Activated CD4-positive, alpha-beta T cell treated with anti-CD3 and anti-CD28 coated beads, Interleukin-2, amount 10 ng/mL, durations not matched to agents 24 days and 14 days (primary cell): Measurements from ENCODE around the gene ACTL9. TPM values are rescaled to one million over a fixed set of nuclear protein-coding genes. Genes with fewer than 3 reads are reported as not detected.

Experiments
- DNase-seq: peaks from one replicate; pipeline ENCODE4 v3.0.0; 2022
- H3K27ac Mint-ChIP-seq: one replicate; pipeline ENCODE4 v1.8.0; 2022; ENCODE audit warnings: mild to moderate bottlenecking, mixed read lengths
- H3K27me3 Mint-ChIP-seq: one replicate; pipeline ENCODE4 v1.8.0; 2022; ENCODE audit warnings: mixed read lengths
- H3K36me3 Mint-ChIP-seq: one replicate; pipeline ENCODE4 v1.8.0; 2022; ENCODE audit warnings: low read depth, mild to moderate bottlenecking, mixed read lengths
- H3K4me1 Mint-ChIP-seq: one replicate; pipeline ENCODE4 v1.8.0; 2021; ENCODE audit warnings: mixed read lengths
- H3K4me3 Mint-ChIP-seq: one replicate; pipeline ENCODE4 v1.8.0; 2022; ENCODE audit warnings: mild to moderate bottlenecking, moderate library complexity, mixed read lengths
- H3K9me3 Mint-ChIP-seq: one replicate; pipeline ENCODE4 v1.8.0; 2021; ENCODE audit warnings: mixed read lengths
- intact Hi-C: fragments of 100-400 bp; cut with micrococcal nuclease; formaldehyde crosslinking; loops from one replicate; pipeline ENCODE4 v1.15.1; 2023
- total RNA-seq: library from RNA; stranded (reverse); gene quantifications from 2 replicates; pipeline ENCODE4 v1.2.3, GENCODE V29; 2022

ACTL9 gene
- total RNA-seq, 1 donor from 2014 or later = not detected

- H3K4me1 Mint-ChIP-seq = peaks cover 23% of the 10 kb centered on the region
- peaks cover 5% of the 10 kb centered on the region for H3K36me3 Mint-ChIP-seq
- peaks cover 6% of the 10 kb centered on the region for H3K27me3 Mint-ChIP-seq
- no peak overlapping the region for H3K4me3 Mint-ChIP-seq
- H3K27ac Mint-ChIP-seq = peak overlapping the region; percentile 43
- intact Hi-C loops = no loop called here
- no peak for DNase-seq
- peaks cover 25% of the 10 kb centered on the region for H3K9me3 Mint-ChIP-seq
These were observed 17.8 kb downstream of the ACTL9 start for GRCh38 chr19:8680676-8681344.

GRCh38 chr19:8678244-8678807 lies 20.3 kb downstream of the ACTL9 start:
- intact Hi-C loops = no loop called here
- Mint-ChIP-seq H3K27ac (no peak overlapping the region), H3K4me1 (peaks cover 23% of the 10 kb centered on the region), H3K36me3 (peaks cover 5% of the 10 kb centered on the region), H3K9me3 (peaks cover 26% of the 10 kb centered on the region), H3K4me3 (no peak overlapping the region), H3K27me3 (peaks cover 10% of the 10 kb centered on the region)
- no peak for DNase-seq

- Mint-ChIP-seq H3K36me3 (peaks cover 5% of the 10 kb centered on the region), H3K27ac (no peak overlapping the region), H3K9me3 (peaks cover 15% of the 10 kb centered on the region), H3K4me1 (peaks cover 12% of the 10 kb centered on the region), H3K27me3 (peaks cover 7% of the 10 kb centered on the region), H3K4me3 (no peak overlapping the region)
- intact Hi-C loops = no loop called here
- DNase-seq = no peak
These were observed 23.5 kb downstream of the ACTL9 start for GRCh38 chr19:8675066-8675465.

- Mint-ChIP-seq H3K4me3 (no peak overlapping the region), H3K27me3 (peaks cover 7% of the 10 kb centered on the region), H3K4me1 (peaks cover 17% of the 10 kb centered on the region), H3K36me3 (peaks cover 4% of the 10 kb centered on the region), H3K27ac (no peak overlapping the region), H3K9me3 (peaks cover 13% of the 10 kb centered on the region)
- intact Hi-C loops = no loop called here
- no peak for DNase-seq
These were observed 25.2 kb downstream of the ACTL9 start for GRCh38 chr19:8673276-8673891.

- no peak overlapping the region for H3K27ac Mint-ChIP-seq
- no peak for DNase-seq
- H3K36me3 Mint-ChIP-seq = no peaks in the 10 kb centered on the region
- no peaks in the 10 kb centered on the region for H3K27me3 Mint-ChIP-seq
- peak overlapping the region; percentile 23 for H3K4me3 Mint-ChIP-seq
- H3K9me3 Mint-ChIP-seq = peaks cover 4% of the 10 kb centered on the region
- intact Hi-C loops = loop anchor here (5.0 kb wide), 1 partner anchor 35 kb away; no protein-coding TSS in a partner anchor
- H3K4me1 Mint-ChIP-seq = peaks cover 46% of the 10 kb centered on the region
These were observed 31.7 kb downstream of the ACTL9 start for GRCh38 chr19:8666814-8667405.

- Mint-ChIP-seq H3K27me3 (no peaks in the 10 kb centered on the region), H3K9me3 (peaks cover 4% of the 10 kb centered on the region), H3K4me1 (peaks cover 37% of the 10 kb centered on the region), H3K4me3 (peak overlapping the region; percentile 4), H3K36me3 (no peaks in the 10 kb centered on the region), H3K27ac (peak overlapping the region; percentile 61)
- peak; percentile 66 for DNase-seq
- intact Hi-C loops = loop anchor here (5.0 kb wide), 1 partner anchor 37 kb away; no protein-coding TSS in a partner anchor
These were observed 33.0 kb downstream of the ACTL9 start for GRCh38 chr19:8665468-8666213.

- Mint-ChIP-seq H3K27me3 (no peaks in the 10 kb centered on the region), H3K36me3 (no peaks in the 10 kb centered on the region), H3K27ac (no peak overlapping the region), H3K9me3 (peaks cover 4% of the 10 kb centered on the region), H3K4me3 (no peak overlapping the region), H3K4me1 (peaks cover 36% of the 10 kb centered on the region)
- intact Hi-C loops = loop anchor here (5.0 kb wide), 1 partner anchor 38 kb away; no protein-coding TSS in a partner anchor
- DNase-seq = no peak
These were observed 33.9 kb downstream of the ACTL9 start for GRCh38 chr19:8664671-8665057.

GRCh38 chr19:8663920-8664670 lies 34.5 kb downstream of the ACTL9 start:
- H3K36me3 Mint-ChIP-seq = no peaks in the 10 kb centered on the region

GRCh38 chr19:8662263-8662662 lies 36.3 kb downstream of the ACTL9 start:
- H3K9me3 Mint-ChIP-seq = no peaks in the 10 kb centered on the region
- intact Hi-C loops = no loop called here
- H3K36me3 Mint-ChIP-seq = no peaks in the 10 kb centered on the region
- peaks cover 29% of the 10 kb centered on the region for H3K4me1 Mint-ChIP-seq
- no peak overlapping the region for H3K27ac Mint-ChIP-seq
- H3K27me3 Mint-ChIP-seq = no peaks in the 10 kb centered on the region
- no peak overlapping the region for H3K4me3 Mint-ChIP-seq
- no peak for DNase-seq

More at GRCh38 chr19:8663920-8664670, 34.5 kb downstream of the ACTL9 start:
- Mint-ChIP-seq H3K9me3 (peaks cover 4% of the 10 kb centered on the region), H3K4me1 (peaks cover 35% of the 10 kb centered on the region), H3K4me3 (no peak overlapping the region), H3K27me3 (no peaks in the 10 kb centered on the region), H3K27ac (peak overlapping the region; percentile 74)
- intact Hi-C loops = no loop called here
- DNase-seq = peak; percentile 67

- intact Hi-C loops = no loop called here
- Mint-ChIP-seq H3K9me3 (no peaks in the 10 kb centered on the region), H3K4me1 (peaks cover 21% of the 10 kb centered on the region)
These were observed 38.7 kb downstream of the ACTL9 start for GRCh38 chr19:8659905-8660304.

GRCh38 chr19:8657869-8658268 lies 40.7 kb downstream of the ACTL9 start:
- Mint-ChIP-seq H3K9me3 (no peaks in the 10 kb centered on the region), H3K27me3 (peaks cover 3% of the 10 kb centered on the region), H3K4me1 (peaks cover 14% of the 10 kb centered on the region), H3K36me3 (no peaks in the 10 kb centered on the region), H3K4me3 (no peak overlapping the region), H3K27ac (no peak overlapping the region)
- DNase-seq = no peak
- intact Hi-C loops = no loop called here

More at GRCh38 chr19:8659905-8660304, 38.7 kb downstream of the ACTL9 start:
- Mint-ChIP-seq H3K4me3 (no peak overlapping the region), H3K27ac (no peak overlapping the region), H3K27me3 (peaks cover 3% of the 10 kb centered on the region), H3K36me3 (no peaks in the 10 kb centered on the region)
- no peak for DNase-seq

- intact Hi-C loops = loop anchor here (2.0 kb wide), 1 partner anchor 425 kb away; no protein-coding TSS in a partner anchor
- peak; percentile 70 for DNase-seq
- Mint-ChIP-seq H3K27ac (no peak overlapping the region), H3K4me1 (peaks cover 9% of the 10 kb centered on the region), H3K36me3 (no peaks in the 10 kb centered on the region), H3K4me3 (peak overlapping the region; percentile 8), H3K27me3 (peaks cover 3% of the 10 kb centered on the region), H3K9me3 (no peaks in the 10 kb centered on the region)
These were observed 43.3 kb downstream of the ACTL9 start for GRCh38 chr19:8655340-8655709.
